GM19240 (cell line): Measurements from ENCODE around the gene ME2.
"Not testable (repeated sequence)": the region's sequence is repeated elsewhere in the genome, so short reads cannot be mapped to it uniquely, and the experiment has no call there.

Source experiments
- DNase-seq: peaks from one replicate; pipeline ENCODE4 v3.0.0; 2011; ENCODE audit warnings: low spot score; ENCODE audit not compliant: insufficient read length

Gene ME2

GRCh38 chr18:50970006-50970405 lies 91.1 kb downstream of the ME2 start:
- DNase-seq: no peak

- DNase-seq: not testable (repeated sequence)
These were observed 93.5 kb downstream of the ME2 start for GRCh38 chr18:50972404-50972803.

- DNase-seq: no peak
These were observed 94.6 kb downstream of the ME2 start for GRCh38 chr18:50973367-50974126.

- DNase-seq: no peak
These were observed 98.3 kb downstream of the ME2 start for GRCh38 chr18:50977037-50977760.

GRCh38 chr18:50981381-50981780 lies 102.5 kb downstream of the ME2 start:
- DNase-seq: no peak

GRCh38 chr18:50982086-50982801 lies 103.3 kb downstream of the ME2 start:
- no peak for DNase-seq

GRCh38 chr18:50982802-50983179 lies 103.9 kb downstream of the ME2 start:
- DNase-seq: no peak

- no peak for DNase-seq
These were observed 107.6 kb downstream of the ME2 start for GRCh38 chr18:50986360-50987087.

- DNase-seq: no peak
These were observed 108.3 kb downstream of the ME2 start for GRCh38 chr18:50987261-50987660.

GRCh38 chr18:50989711-50990110 lies 110.8 kb downstream of the ME2 start:
- DNase-seq: no peak

- no peak for DNase-seq
These were observed 113.4 kb downstream of the ME2 start for GRCh38 chr18:50992351-50992762.

GRCh38 chr18:50994031-50994430 lies 115.1 kb downstream of the ME2 start:
- DNase-seq: no peak

GRCh38 chr18:51003174-51003573 lies 124.3 kb downstream of the ME2 start:
- not testable (repeated sequence) for DNase-seq
